NT2/D1 (cell line): ENCODE data around the gene ADAMTS15.

Experiments used
- SUZ12 ChIP-seq: IDR thresholded peaks from 2 replicates; pipeline ENCODE4 v1.6.1; 2011; ENCODE audit not compliant: insufficient read length, insufficient read depth; ENCODE audit errors: extremely low read depth
- YY1 ChIP-seq: IDR thresholded peaks from 2 replicates; pipeline ENCODE4 v1.6.1; 2011; ENCODE audit not compliant: insufficient read length, insufficient read depth

DNA sequence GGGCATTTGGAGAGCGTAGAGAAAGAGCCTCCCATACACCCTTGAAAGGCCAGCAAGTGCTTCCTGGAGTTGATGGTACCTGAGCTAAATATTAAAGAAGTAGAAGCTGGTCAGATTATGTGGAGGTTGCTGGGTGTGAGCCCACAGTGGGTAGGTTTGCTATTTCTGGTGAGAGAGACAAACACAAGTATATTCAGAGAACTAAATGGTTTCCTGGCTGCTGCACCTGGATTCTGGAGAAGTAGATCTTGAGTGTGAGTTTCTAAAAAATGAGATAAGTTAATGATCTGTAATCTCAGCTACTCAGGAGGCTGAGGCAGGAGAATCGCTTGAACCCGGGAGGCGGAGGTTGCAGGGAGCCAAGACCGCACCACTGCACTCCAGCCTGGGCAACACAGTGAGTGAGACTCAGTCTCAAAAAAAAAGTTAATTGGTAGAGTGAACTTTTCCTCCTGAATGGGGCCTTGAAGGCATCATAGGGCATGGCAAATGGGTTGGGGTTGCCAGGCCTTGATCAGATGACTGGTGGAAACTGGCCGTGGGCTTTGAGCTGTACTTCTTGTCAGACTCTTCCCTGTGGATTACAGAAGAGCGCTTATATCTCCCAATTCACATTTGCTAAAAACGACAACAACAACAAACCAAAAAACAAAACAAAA, 75.8 kb downstream of the ADAMTS15 start:
- TF ChIP-seq YY1 (no peak), SUZ12 (no peak)
